Measurements from ENCODE around the gene CACNA2D3.

- TF ChIP-seq POLR2AphosphoS5 (IDR thresholded peaks at IDR 0.05; ENCODE audit: low read depth, low read length) (no peak), REST (IDR thresholded peaks at IDR 0.05; ENCODE audit: insufficient read depth in 1 of 2, low read depth in 2 of 2, low read length in 2 of 2) (no peak), TAF1 (IDR thresholded peaks at IDR 0.05; ENCODE audit: borderline replicate concordance, insufficient read depth, low read length) (no peak)
Measured at GRCh38 chr3:54073386-54073785, 49.0 kb upstream of the CACNA2D3 start.
